Activated T-helper 2 cell treated with anti-CD3 and anti-CD28 coated beads, Interferon-gamma antibody, Interleukin-2, Interleukin-4, amounts not matched to agents 10 μg/mL and 5 μg/mL and 100 μg/mL, durations not matched to agents 14 hours and 24 hours and 36 hours (primary cell): ENCODE data around the gene LEF1. TPM values are rescaled to one million over a fixed set of nuclear protein-coding genes. Genes with fewer than 3 reads are reported as not detected.
"Not testable (repeated sequence)": the region's sequence is repeated elsewhere in the genome, so short reads cannot be mapped to it uniquely, and the experiment has no call there.

Experiments used
- DNase-seq: peaks from one replicate; pipeline ENCODE4 v3.0.0; 2021; ENCODE audit warnings: low spot score
- H3K27ac Mint-ChIP-seq: one replicate; pipeline ENCODE4 v1.8.0; 2021; ENCODE audit warnings: mixed read lengths
- H3K27me3 Mint-ChIP-seq: one replicate; pipeline ENCODE4 v1.8.0; 2021; ENCODE audit warnings: low read depth, mixed read lengths
- H3K36me3 Mint-ChIP-seq: one replicate; pipeline ENCODE4 v1.8.0; 2021; ENCODE audit warnings: low read depth, mixed read lengths
- H3K4me1 Mint-ChIP-seq: one replicate; pipeline ENCODE4 v1.8.0; 2021; ENCODE audit warnings: low read depth, mixed read lengths
- H3K4me3 Mint-ChIP-seq: one replicate; pipeline ENCODE4 v1.8.0; 2021; ENCODE audit warnings: low read depth, mild to moderate bottlenecking, moderate library complexity, mixed read lengths
- H3K9me3 Mint-ChIP-seq: one replicate; pipeline ENCODE4 v1.8.0; 2021; ENCODE audit warnings: mixed read lengths
- intact Hi-C: fragments of 100-400 bp; cut with micrococcal nuclease; formaldehyde crosslinking; loops from one replicate; pipeline ENCODE4 v1.15.1; 2023
- total RNA-seq: library from RNA; stranded (reverse); gene quantifications from 2 replicates; pipeline ENCODE4 v1.2.3, GENCODE V29; 2022

Gene LEF1
- total RNA-seq, 1 donor from 2014 or later, result 77.0 TPM

DNA sequence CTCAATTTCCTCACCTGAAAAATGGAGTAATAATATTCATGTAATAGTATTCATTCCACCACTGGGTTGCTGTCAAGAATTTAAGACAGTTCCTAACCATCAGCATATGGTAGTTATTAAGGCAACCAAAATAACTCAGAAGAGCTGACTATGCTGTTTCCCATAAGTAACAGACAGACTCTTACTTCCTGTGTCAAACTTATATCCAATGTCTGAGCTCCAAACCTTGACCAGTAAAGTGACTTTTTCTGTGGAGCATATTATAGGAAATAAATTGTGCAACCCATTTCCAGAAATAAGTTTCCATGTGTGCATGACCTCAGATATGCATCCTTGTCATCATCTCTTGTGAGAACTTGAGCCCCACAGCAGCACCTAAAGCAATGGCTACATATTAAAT lies 100.3 kb downstream of the LEF1 start:
- intact Hi-C loops, result no loop called here
- no peak overlapping the region for H3K4me3 Mint-ChIP-seq
- no peak overlapping the region for H3K27ac Mint-ChIP-seq
- H3K36me3 Mint-ChIP-seq, result peaks cover 70% of the 10 kb centered on the region
- H3K27me3 Mint-ChIP-seq, result no peaks in the 10 kb centered on the region
- DNase-seq, result no peak
- H3K9me3 Mint-ChIP-seq, result no peaks in the 10 kb centered on the region
- peaks cover 40% of the 10 kb centered on the region for H3K4me1 Mint-ChIP-seq

DNA sequence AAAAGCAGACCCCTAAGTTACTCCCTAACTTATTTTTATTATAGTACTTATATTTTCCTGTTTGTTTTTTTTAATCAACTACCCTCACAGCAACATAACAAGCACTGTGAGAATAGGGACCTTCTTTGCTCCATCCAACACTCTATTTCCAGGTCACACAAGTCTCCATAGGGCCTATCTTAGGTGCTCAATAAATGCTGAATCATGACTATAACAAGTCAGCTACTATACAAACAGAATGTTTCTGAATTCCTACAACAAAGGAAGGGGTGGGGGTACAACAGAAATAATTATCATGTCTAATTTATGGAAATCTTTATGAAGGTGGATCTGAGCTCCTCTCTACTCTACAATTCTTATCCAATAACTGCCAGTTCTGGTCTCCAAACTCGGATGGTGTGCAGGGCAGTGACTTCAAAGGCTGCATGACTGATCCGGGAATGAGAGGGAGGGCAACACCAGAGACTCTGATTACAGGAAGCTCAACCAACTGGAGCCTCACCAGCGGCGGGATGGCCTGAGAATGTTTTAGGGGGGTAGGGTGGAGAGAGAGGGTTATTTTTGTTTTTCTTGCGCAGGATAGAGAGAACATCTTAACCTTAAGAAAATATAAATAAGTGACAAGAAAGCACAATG lies 107.9 kb downstream of the LEF1 start:
- no peaks in the 10 kb centered on the region for H3K9me3 Mint-ChIP-seq
- H3K27me3 Mint-ChIP-seq, result no peaks in the 10 kb centered on the region

DNA sequence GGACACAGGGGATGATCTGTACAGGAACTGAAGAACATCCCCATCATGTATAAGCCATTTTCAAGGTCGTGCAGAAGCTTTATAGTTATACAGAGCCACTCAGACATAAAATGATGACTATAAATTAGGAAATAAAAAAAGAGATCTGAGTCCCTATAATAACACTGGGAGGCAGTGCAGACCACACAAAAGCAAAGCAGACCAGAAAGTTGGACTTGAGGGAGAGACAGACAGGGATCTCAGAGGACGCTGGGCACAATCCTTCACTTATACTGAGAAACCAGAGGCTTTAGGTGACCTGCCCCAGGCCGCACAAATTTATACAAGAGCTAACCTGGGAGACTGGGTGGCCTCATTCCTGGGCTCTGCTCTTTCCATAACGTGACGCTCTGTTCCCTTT lies 108.6 kb downstream of the LEF1 start:
- no peak overlapping the region for H3K27ac Mint-ChIP-seq
- H3K36me3 Mint-ChIP-seq, result peaks cover 44% of the 10 kb centered on the region
- H3K27me3 Mint-ChIP-seq, result no peaks in the 10 kb centered on the region
- intact Hi-C loops, result no loop called here
- DNase-seq, result no peak
- no peak overlapping the region for H3K4me3 Mint-ChIP-seq
- no peaks in the 10 kb centered on the region for H3K9me3 Mint-ChIP-seq
- peaks cover 10% of the 10 kb centered on the region for H3K4me1 Mint-ChIP-seq

More for the DNA sequence above, 107.9 kb downstream of the LEF1 start:
- Mint-ChIP-seq H3K4me1 (peaks cover 10% of the 10 kb centered on the region), H3K36me3 (peaks cover 44% of the 10 kb centered on the region), H3K27ac (peak overlapping the region; percentile 19), H3K4me3 (no peak overlapping the region)
- intact Hi-C loops, result no loop called here
- DNase-seq, result no peak

DNA sequence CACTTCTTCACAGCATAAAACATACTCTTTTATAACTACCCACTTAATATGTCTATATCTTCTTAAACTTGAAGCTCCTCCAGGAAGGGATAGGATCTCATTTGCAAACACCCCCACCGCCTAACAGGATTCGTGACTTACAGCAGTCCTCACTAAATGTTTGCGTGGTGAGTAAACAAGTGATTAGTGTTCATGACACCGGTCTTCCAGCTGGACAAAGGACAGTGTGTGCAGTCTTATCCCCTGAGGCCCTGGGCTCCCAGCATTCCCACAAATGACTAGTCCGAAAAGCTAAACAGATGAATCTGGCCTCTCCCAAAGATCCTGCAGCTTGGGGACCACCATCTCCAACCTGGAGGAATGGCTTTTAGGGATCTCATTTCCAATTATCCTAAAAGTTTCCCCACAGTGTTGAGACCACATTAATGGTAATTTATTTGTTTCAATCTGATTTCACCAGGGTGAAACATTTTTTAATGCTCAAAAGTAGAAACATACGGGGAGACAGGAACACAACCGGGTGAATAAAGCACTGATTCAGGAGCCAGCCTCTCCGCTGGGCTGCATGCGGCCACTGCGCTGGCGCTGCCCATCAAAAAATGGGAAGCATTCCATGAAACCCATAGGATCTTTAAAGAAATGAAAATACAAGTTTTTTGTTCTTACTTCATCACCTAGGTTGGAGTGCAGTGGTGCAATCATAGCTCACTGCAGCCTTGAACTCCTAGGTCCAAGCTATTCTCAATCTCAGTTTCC lies 109.9 kb downstream of the LEF1 start:
- Mint-ChIP-seq H3K9me3 (no peaks in the 10 kb centered on the region), H3K4me3 (no peak overlapping the region), H3K36me3 (peaks cover 40% of the 10 kb centered on the region), H3K27ac (no peak overlapping the region), H3K27me3 (no peaks in the 10 kb centered on the region), H3K4me1 (peaks cover 8% of the 10 kb centered on the region)
- DNase-seq, result no peak
- intact Hi-C loops, result no loop called here

DNA sequence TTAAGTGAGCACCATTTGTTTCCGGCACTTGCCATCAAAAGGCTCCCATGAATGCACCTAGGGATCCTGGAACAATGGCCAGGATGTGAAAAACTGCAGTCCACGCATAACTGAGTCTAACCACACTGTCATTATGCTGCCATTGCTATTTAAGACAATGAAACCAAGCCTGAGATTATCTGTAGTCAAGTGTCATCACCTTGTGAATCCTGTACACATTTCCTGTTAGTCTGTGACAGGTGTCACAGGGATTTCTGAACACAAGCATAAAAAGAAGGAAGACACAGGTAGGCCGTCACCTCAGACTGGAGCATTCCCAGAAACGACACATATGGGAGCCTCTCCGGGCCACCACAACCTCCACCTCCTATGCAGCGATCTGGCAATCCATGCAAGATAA lies 112.3 kb downstream of the LEF1 start:
- H3K4me3 Mint-ChIP-seq, result no peak overlapping the region
- peaks cover 39% of the 10 kb centered on the region for H3K36me3 Mint-ChIP-seq
- no peaks in the 10 kb centered on the region for H3K27me3 Mint-ChIP-seq
- no peak for DNase-seq
- intact Hi-C loops, result no loop called here
- H3K27ac Mint-ChIP-seq, result no peak overlapping the region
- peaks cover 21% of the 10 kb centered on the region for H3K4me1 Mint-ChIP-seq
- H3K9me3 Mint-ChIP-seq, result no peaks in the 10 kb centered on the region

DNA sequence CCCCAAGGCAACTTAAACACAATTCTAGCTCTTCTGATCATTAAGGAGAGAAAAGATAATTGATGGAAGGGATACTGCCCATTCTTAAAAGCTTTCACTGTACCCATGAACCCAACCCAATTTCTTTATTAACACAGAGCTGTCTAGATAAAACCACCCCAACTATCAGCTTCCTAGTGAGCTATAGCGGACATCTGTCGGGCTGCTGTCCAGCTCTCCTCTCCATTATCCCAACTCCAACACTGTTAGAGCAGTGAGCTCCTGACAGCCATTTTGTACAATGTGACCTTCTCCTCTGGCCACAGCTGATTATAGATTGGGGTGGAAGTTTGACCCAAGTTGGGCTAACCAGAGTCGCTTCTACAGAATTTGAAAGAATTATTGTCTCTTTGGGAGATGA lies 112.9 kb downstream of the LEF1 start:
- Mint-ChIP-seq H3K4me3 (no peak overlapping the region), H3K36me3 (peaks cover 35% of the 10 kb centered on the region), H3K4me1 (peaks cover 26% of the 10 kb centered on the region), H3K27me3 (no peaks in the 10 kb centered on the region), H3K27ac (no peak overlapping the region), H3K9me3 (no peaks in the 10 kb centered on the region)
- DNase-seq, result no peak
- intact Hi-C loops, result no loop called here

DNA sequence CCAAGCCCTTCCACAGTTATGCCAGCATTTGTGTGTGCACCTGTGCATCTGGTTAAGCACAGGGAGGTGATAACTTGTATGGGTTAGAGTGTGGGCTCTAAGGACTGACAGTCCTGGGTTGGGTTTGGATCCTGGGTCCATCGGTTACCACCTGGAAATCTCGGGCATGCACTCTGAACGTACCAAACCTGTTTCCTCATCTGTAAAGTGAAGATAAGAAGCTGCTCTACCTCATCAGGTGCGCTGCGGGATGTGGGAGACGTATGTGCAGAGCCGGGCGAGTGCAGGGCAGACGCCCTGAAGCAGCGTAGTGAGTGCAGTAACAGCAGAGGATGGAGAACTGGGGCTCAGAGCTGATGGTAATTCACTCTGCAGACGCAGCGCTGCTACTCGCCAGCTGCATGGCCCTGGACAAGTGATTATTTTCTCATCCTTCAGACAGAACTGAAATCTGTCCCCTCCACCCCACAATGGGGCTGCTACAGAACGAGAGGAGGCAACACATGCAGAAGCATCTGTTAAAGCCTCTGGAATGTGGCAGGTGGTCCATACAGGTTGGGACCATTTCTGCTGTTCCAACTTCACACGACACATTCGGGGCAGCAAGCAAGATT lies 114.6 kb downstream of the LEF1 start:
- Mint-ChIP-seq H3K4me1 (peaks cover 42% of the 10 kb centered on the region), H3K36me3 (peaks cover 32% of the 10 kb centered on the region), H3K9me3 (no peaks in the 10 kb centered on the region), H3K4me3 (no peak overlapping the region), H3K27me3 (no peaks in the 10 kb centered on the region), H3K27ac (peak overlapping the region; percentile 70)
- intact Hi-C loops, result no loop called here
- no peak for DNase-seq

DNA sequence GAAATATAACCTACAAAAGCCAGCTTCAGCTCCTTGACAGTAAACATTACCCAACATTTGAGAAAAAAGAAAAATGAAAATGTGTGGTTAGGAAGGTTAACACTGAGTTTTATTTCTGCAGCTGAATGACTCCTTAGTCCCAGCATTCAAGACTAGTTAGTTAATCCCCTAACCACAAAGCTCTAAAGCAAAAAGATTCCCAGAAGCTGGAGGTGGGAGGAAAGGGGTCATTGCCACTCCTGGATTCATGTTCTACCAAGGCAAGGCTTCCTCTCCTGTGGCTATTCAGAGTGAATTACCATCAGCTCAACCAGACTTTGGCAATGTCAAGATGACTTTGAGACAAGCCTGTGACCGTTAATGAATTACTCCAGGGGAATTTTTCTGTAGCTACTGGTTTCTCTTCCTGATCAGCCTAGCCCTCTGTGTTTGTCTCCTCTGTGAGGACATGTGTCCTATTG lies 115.5 kb downstream of the LEF1 start:
- no peak for DNase-seq
- intact Hi-C loops, result no loop called here
- Mint-ChIP-seq H3K4me3 (no peak overlapping the region), H3K27ac (peak overlapping the region; percentile 70), H3K4me1 (peaks cover 45% of the 10 kb centered on the region), H3K36me3 (peaks cover 40% of the 10 kb centered on the region), H3K9me3 (no peaks in the 10 kb centered on the region), H3K27me3 (no peaks in the 10 kb centered on the region)

DNA sequence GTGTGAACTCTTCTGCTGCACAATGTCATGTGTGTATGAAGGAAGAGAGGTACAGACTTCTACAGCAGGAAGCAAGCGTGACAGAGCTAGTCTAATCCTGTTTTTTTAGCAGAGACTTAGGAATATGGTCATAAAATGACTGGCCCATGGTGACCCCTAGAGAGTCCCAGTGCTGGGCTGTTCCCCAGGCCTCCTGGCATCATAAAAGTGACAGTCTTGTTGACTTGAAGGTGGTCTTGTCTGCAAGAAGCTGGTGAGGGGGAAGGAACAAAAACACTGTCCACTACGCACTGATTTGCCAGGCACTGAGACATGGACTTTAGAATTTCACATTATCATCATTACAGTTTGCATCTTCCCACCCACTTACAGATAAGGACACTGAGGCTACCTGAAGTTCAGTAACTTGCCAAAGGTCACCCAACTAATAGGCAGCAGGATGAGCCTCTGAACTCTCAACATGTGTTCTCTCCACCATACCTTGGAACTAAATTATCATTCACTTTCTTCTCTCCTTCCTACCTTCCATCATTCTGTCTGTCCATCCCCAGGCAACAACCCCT lies 116.1 kb downstream of the LEF1 start:
- no peak for DNase-seq
- no peaks in the 10 kb centered on the region for H3K27me3 Mint-ChIP-seq
- no peaks in the 10 kb centered on the region for H3K9me3 Mint-ChIP-seq
- H3K27ac Mint-ChIP-seq, result peak overlapping the region; percentile 40
- intact Hi-C loops, result no loop called here
- H3K4me3 Mint-ChIP-seq, result no peak overlapping the region
- peaks cover 45% of the 10 kb centered on the region for H3K4me1 Mint-ChIP-seq
- H3K36me3 Mint-ChIP-seq, result peaks cover 44% of the 10 kb centered on the region

DNA sequence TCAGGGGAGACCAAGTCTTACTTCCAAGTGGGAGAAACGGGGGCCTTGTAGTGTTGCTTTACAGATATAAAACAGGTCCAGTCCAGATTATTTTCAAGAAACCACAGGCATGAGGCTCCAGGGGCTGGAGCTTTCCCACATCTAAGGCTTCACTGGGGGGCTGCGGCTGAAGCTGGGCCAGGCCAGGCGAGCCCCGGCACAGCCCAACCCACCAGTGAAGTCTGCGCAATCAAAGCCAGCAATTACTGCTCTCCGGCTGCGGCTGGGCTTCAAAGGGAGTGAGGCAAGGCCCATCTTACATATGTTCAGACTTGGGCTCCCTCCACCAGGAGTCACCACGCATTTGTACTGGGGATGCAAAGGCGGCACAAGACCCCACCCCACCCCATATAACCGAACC lies 117.4 kb downstream of the LEF1 start:
- H3K4me3 Mint-ChIP-seq, result no peak overlapping the region
- intact Hi-C loops, result no loop called here
- H3K9me3 Mint-ChIP-seq, result no peaks in the 10 kb centered on the region
- H3K27ac Mint-ChIP-seq, result peak overlapping the region; percentile 79
- DNase-seq, result no peak
- H3K36me3 Mint-ChIP-seq, result peaks cover 49% of the 10 kb centered on the region
- H3K4me1 Mint-ChIP-seq, result peaks cover 45% of the 10 kb centered on the region
- H3K27me3 Mint-ChIP-seq, result no peaks in the 10 kb centered on the region

DNA sequence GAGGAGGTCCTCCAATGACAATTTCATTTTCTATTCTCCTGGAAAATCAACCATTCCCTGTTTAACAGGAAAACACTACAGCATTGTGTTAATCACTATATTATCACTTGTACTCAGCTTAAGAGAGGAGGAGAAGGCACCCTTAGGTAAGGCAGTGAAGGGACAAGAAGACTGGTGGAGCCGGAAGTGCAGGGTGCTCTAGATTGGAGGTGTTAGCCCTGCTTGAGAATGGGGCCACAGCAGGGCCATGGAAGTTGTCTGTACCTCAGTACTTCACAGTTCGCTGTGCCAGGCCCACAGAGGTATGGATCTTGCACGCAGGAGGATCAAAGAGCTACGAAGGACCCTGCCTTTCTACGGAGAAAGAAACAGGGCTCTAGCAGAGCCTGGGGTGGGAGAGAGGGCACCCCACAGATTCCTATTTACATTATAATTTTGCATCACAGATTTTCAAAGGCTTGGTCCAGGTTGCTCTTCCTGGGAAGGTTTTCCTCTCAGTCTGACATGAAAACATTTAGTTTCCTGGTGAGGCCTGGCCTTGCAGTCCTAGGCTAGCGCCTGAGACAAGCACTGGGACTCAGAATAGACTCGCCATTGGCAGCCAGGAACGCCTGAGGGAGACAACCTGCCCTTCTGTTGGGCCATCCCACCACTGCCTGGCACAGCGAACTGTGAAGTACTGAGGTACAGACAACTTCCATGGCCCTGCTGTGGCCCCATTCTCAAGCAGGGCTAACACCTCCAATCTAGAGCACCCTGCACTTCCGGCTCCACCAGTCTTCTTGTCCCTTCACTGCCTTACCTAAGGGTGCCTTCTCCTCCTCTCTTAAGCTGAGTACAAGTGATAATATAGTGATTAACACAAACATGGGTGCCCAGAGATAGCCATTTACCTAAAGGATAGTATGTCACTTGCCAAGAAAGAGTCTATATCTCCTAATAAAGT lies 118.3 kb downstream of the LEF1 start:
- H3K27me3 Mint-ChIP-seq, DNase-seq, intact Hi-C loops, H3K9me3 Mint-ChIP-seq: not testable (repeated sequence)
- Mint-ChIP-seq H3K36me3 (peaks cover 58% of the 10 kb centered on the region), H3K4me3 (peak overlapping the region; percentile 87), H3K4me1 (peaks cover 52% of the 10 kb centered on the region), H3K27ac (peak overlapping the region; percentile 98)

DNA sequence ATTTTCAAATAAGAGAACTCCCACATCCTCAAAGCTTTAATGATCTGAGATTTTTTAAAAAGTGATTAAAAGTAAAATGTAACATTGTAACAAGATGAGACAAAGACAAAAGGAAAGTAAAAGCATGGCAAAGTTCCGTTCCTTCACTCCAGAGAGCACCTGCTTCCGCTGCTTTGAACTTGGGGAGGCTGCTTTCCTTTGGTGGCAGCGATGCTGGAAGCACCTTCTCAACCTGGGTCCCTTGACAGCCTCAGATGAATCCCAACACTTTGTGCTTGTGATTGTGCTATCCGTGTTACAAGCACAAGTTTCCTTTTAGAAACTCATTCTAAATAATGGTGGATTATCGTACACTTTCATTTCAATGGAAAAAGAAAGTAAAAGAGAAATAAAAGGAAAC lies 119.3 kb downstream of the LEF1 start:
- H3K27ac Mint-ChIP-seq, result peak overlapping the region; percentile 98
- peaks cover 59% of the 10 kb centered on the region for H3K36me3 Mint-ChIP-seq
- intact Hi-C loops, result no loop called here
- peak; percentile 28 for DNase-seq
- H3K4me3 Mint-ChIP-seq, result peak overlapping the region; percentile 87
- no peaks in the 10 kb centered on the region for H3K27me3 Mint-ChIP-seq
- H3K9me3 Mint-ChIP-seq, result no peaks in the 10 kb centered on the region
- peaks cover 58% of the 10 kb centered on the region for H3K4me1 Mint-ChIP-seq
